HG03039 (cell line): ENCODE results near the gene HIPK4.
"Not testable (repeated sequence)": the region's sequence is repeated elsewhere in the genome, so short reads cannot be mapped to it uniquely, and the experiment has no call there.

Experiments used
- ATAC-seq: cut with Tn5 transposase; IDR thresholded peaks from one replicate; pipeline ENCODE4 v1.9.1; 2021; ENCODE audit warnings: mild to moderate bottlenecking, moderate library complexity; ENCODE audit not compliant: unreplicated experiment

Gene HIPK4

GRCh38 chr19:40394816-40395210, 4.8 kb upstream of the HIPK4 start:
- ATAC-seq, result no peak

- ATAC-seq, result no peak
These were observed 4.2 kb upstream of the HIPK4 start for GRCh38 chr19:40393894-40394815.

GRCh38 chr19:40392894-40393517, 3.0 kb upstream of the HIPK4 start:
- ATAC-seq, result no peak

GRCh38 chr19:40392123-40392522, 2.1 kb upstream of the HIPK4 start:
- no peak for ATAC-seq

- ATAC-seq, result no peak
These were observed 437 bp downstream of the HIPK4 start for GRCh38 chr19:40389404-40390083.

- no peak for ATAC-seq
These were observed 1.5 kb downstream of the HIPK4 start for GRCh38 chr19:40388481-40388880.

GRCh38 chr19:40387155-40387554, 2.8 kb downstream of the HIPK4 start:
- no peak for ATAC-seq

GRCh38 chr19:40383668-40384248, 6.2 kb downstream of the HIPK4 start:
- ATAC-seq, result no peak

- no peak for ATAC-seq
These were observed 8.7 kb downstream of the HIPK4 start for GRCh38 chr19:40381321-40381720.

GRCh38 chr19:40380199-40381037, 9.6 kb downstream of the HIPK4 start:
- no peak for ATAC-seq

GRCh38 chr19:40379446-40380198, 10.4 kb downstream of the HIPK4 start:
- ATAC-seq, result no peak

- no peak for ATAC-seq
These were observed 11.5 kb downstream of the HIPK4 start for GRCh38 chr19:40378509-40378908.

- no peak for ATAC-seq
These were observed 12.1 kb downstream of the HIPK4 start for GRCh38 chr19:40377876-40378385.

GRCh38 chr19:40376286-40376862, 13.6 kb downstream of the HIPK4 start:
- no peak for ATAC-seq

GRCh38 chr19:40374084-40374483, 15.9 kb downstream of the HIPK4 start:
- ATAC-seq, result no peak

- ATAC-seq, result no peak
These were observed 18.2 kb downstream of the HIPK4 start for GRCh38 chr19:40371802-40372122.

- no peak for ATAC-seq
These were observed 18.8 kb downstream of the HIPK4 start for GRCh38 chr19:40370997-40371801.

- not testable (repeated sequence) for ATAC-seq
These were observed 19.7 kb downstream of the HIPK4 start for GRCh38 chr19:40370253-40370652.
